Lower leg skin (tissue), 4 donors: ENCODE data around the gene EHBP1. TPM values are rescaled to one million over a fixed set of nuclear protein-coding genes. Genes with fewer than 3 reads are reported as not detected.

Experiments
- DNase-seq, 2 donors: peaks; one replicate each; pipeline ENCODE4 v3.0.0-alpha.2; 2019; ENCODE audit warnings: low spot score in 2 of 2
- H3K4me3 ChIP-seq: fragments of 200-600 bp; sonication (generic); 2 replicates; pipeline ENCODE4 v1.5.1; 2017; ENCODE audit warnings: mild to moderate bottlenecking, low read depth; ENCODE audit not compliant: poor library complexity, severe bottlenecking
- CTCF ChIP-seq, 3 donors: fragments of 450-650 bp; IDR thresholded peaks; one replicate each; pipeline ENCODE4 v1.5.1; 2016; ENCODE audit warnings: antibody characterized with exemption in 3 of 3, mild to moderate bottlenecking in 3 of 3, moderate library complexity in 2 of 3
- POLR2A ChIP-seq, 2 donors: fragments of 450-650 bp; IDR thresholded peaks; one replicate each; pipeline ENCODE4 v1.6.1; 2016 to 2017; ENCODE audit warnings: antibody characterized with exemption in 2 of 2, mild to moderate bottlenecking in 1 of 2, moderate library complexity in 1 of 2
- WGBS, 2 donors: methylation state at CpG; one replicate each; pipeline ENCODE4 v1.1.5; 2018; 5-methylcytosine and 5-hydroxymethylcytosine counted together
- intact Hi-C: fragments of 100-400 bp; cut with DNase I; formaldehyde crosslinking; loops from one replicate; pipeline ENCODE4 v1.15.0; 2023; ENCODE audit warnings: low total_unique reads
- total RNA-seq, 4 donors: library from RNA; depleted of rRNA; stranded (reverse); fragments of >200 nt; gene quantifications; one replicate each; pipeline ENCODE4 v1.1.0, GENCODE V29; 2016

Gene EHBP1
- total RNA-seq, 4 donors from 2014 or later = 33.8 to 67.8 (median 51.2) TPM

- no peak for DNase-seq
- TF ChIP-seq CTCF (IDR thresholded peaks at IDR 0.05) (no peak), POLR2A (IDR thresholded peaks at IDR 0.05) (no peak)
- 73 to 83% methylated on average over 1 of the region's 1 CpG for WGBS, 2 donors
These were observed 34.7 kb downstream of the EHBP1 start for GRCh38 chr2:62740221-62740620.

GRCh38 chr2:62741127-62741526 lies 35.6 kb downstream of the EHBP1 start:
- WGBS, 2 donors = 96 to 99% methylated on average over 3 of the region's 3 CpGs
- intact Hi-C loops = no loop called here
- no peak overlapping the region for H3K4me3 ChIP-seq
- no peak for DNase-seq
- no peak for TF ChIP-seq POLR2A (IDR thresholded peaks at IDR 0.05)
- TF ChIP-seq CTCF (IDR thresholded peaks at IDR 0.05) = no peak

More at GRCh38 chr2:62740221-62740620, 34.7 kb downstream of the EHBP1 start:
- no peak overlapping the region for H3K4me3 ChIP-seq
- intact Hi-C loops = no loop called here

GRCh38 chr2:62741954-62742722 lies 36.6 kb downstream of the EHBP1 start:
- no peak for TF ChIP-seq CTCF (IDR thresholded peaks at IDR 0.05)
- TF ChIP-seq POLR2A (IDR thresholded peaks at IDR 0.05) = no peak
- intact Hi-C loops = no loop called here
- no peak for DNase-seq
- no peak overlapping the region for H3K4me3 ChIP-seq
- WGBS, 2 donors = 91 to 96% methylated on average over 1 of the region's 1 CpG

GRCh38 chr2:62743506-62743905 lies 38.0 kb downstream of the EHBP1 start:
- no peak overlapping the region for H3K4me3 ChIP-seq
- DNase-seq = no peak
- intact Hi-C loops = no loop called here
- TF ChIP-seq CTCF (IDR thresholded peaks at IDR 0.05) = no peak
- TF ChIP-seq POLR2A (IDR thresholded peaks at IDR 0.05) = no peak
- 93 to 97% methylated on average over 2 of the region's 2 CpGs for WGBS, 2 donors

GRCh38 chr2:62744603-62745002 lies 39.1 kb downstream of the EHBP1 start:
- intact Hi-C loops = no loop called here
- no peak overlapping the region for H3K4me3 ChIP-seq
- no peak for TF ChIP-seq CTCF (IDR thresholded peaks at IDR 0.05)
- TF ChIP-seq POLR2A (IDR thresholded peaks at IDR 0.05) = no peak
- WGBS, 2 donors = 95 to 96% methylated on average over 3 of the region's 3 CpGs
- no peak for DNase-seq
